DND-41 (cell line): Measurements from ENCODE around the gene PARL.

ENCODE experiments used
- CTCF ChIP-seq: IDR thresholded peaks from 2 replicates; pipeline ENCODE4 v1.5.1; 2012; ENCODE audit warnings: borderline replicate concordance, low read length, moderate library complexity, mild to moderate bottlenecking; ENCODE audit not compliant: poor library complexity, severe bottlenecking; ENCODE audit errors: extremely low read depth
- EZH2 ChIP-seq: IDR thresholded peaks from 3 replicates; pipeline ENCODE4 v1.6.1; 2012; ENCODE audit warnings: borderline replicate concordance, low read depth, mild to moderate bottlenecking, moderate library complexity, low read length, inconsistent platforms; ENCODE audit not compliant: severe bottlenecking

GRCh38 chr3:183823963-183824362 lies 60.7 kb downstream of the PARL start:
- TF ChIP-seq CTCF: no peak
- no peak for TF ChIP-seq EZH2
